ENCODE data around the gene NXNL2. TPM values are rescaled to one million over a fixed set of nuclear protein-coding genes. Genes with fewer than 3 reads are reported as not detected.

NXNL2 gene
- total RNA-seq, 1 experiment from 2014 or later: 1.4 TPM

GRCh38 chr9:88527618-88528017 lies 7.4 kb upstream of the NXNL2 start:
- Histone ChIP-seq H3K4me3 (ENCODE audit: low read depth in 2 of 2, low read length in 2 of 2) (no peak overlapping the region), H3K9me3 (ENCODE audit: control insufficient read depth, insufficient read depth, low read depth, low read length) (no peaks in the 10 kb centered on the region), H3K36me3 (ENCODE audit: control insufficient read depth, insufficient read depth, low read length) (no peaks in the 10 kb centered on the region), H3K27ac (ENCODE audit: low read length) (no peak overlapping the region), H3K4me1 (ENCODE audit: control insufficient read depth, insufficient read depth, low read length) (peaks cover 18% of the 10 kb centered on the region), H3K27me3 (ENCODE audit: control insufficient read depth, insufficient read depth, low read length) (no peaks in the 10 kb centered on the region)
- CTCF ChIA-PET: no interaction called here
- ATAC-seq (no peak), DNase-seq (ENCODE audit: low read depth, low spot score) (no peak)
- BruUV-seq (replicated peaks): no TSS peak
- TF ChIP-seq REST (IDR thresholded peaks at IDR 0.05; ENCODE audit: insufficient read depth in 1 of 2, low read depth in 2 of 2, low read length in 1 of 2) (no peak), TCF7L2 (IDR thresholded peaks at IDR 0.05; ENCODE audit: low read depth, low read length) (no peak), SIN3A (IDR thresholded peaks at IDR 0.05; ENCODE audit: borderline replicate concordance, insufficient read depth, low read depth, low read length) (no peak), CTCF (IDR thresholded peaks at IDR 0.05) (no peak), POLR2AphosphoS5 (IDR thresholded peaks at IDR 0.05; ENCODE audit: low read depth, low read length) (no peak)
- intact Hi-C loops (cut with micrococcal nuclease; ENCODE audit: unreplicated experiment) (no loop called here), in situ Hi-C loops (cut with HindIII; ENCODE audit: low pct_unique_long_range_greater_than_20kb, low sequenced_read_pairs) (no loop called here)
- POLR2A ChIA-PET: no interaction called here

- in situ Hi-C loops (cut with HindIII; ENCODE audit: low pct_unique_long_range_greater_than_20kb, low sequenced_read_pairs) (no loop called here), intact Hi-C loops (cut with micrococcal nuclease; ENCODE audit: unreplicated experiment) (no loop called here)
- Histone ChIP-seq H3K27ac (ENCODE audit: low read length) (no peak overlapping the region), H3K4me3 (ENCODE audit: low read depth in 2 of 2, low read length in 2 of 2) (no peak overlapping the region), H3K36me3 (ENCODE audit: control insufficient read depth, insufficient read depth, low read length) (no peaks in the 10 kb centered on the region), H3K4me1 (ENCODE audit: control insufficient read depth, insufficient read depth, low read length) (peaks cover 18% of the 10 kb centered on the region), H3K27me3 (ENCODE audit: control insufficient read depth, insufficient read depth, low read length) (no peaks in the 10 kb centered on the region), H3K9me3 (ENCODE audit: control insufficient read depth, insufficient read depth, low read depth, low read length) (no peaks in the 10 kb centered on the region)
- no peak for ATAC-seq
- POLR2A ChIA-PET: no interaction called here
- CTCF ChIA-PET: no interaction called here
- no peak for TF ChIP-seq POLR2AphosphoS5 (IDR thresholded peaks at IDR 0.05; ENCODE audit: low read depth, low read length)
- TF ChIP-seq REST (IDR thresholded peaks at IDR 0.05; ENCODE audit: insufficient read depth in 1 of 2, low read depth in 2 of 2, low read length in 1 of 2): no peak
- no peak for TF ChIP-seq SIN3A (IDR thresholded peaks at IDR 0.05; ENCODE audit: borderline replicate concordance, insufficient read depth, low read depth, low read length)
- TF ChIP-seq TCF7L2 (IDR thresholded peaks at IDR 0.05; ENCODE audit: low read depth, low read length): no peak
- TF ChIP-seq CTCF (IDR thresholded peaks at IDR 0.05): no peak
- no peak for DNase-seq (ENCODE audit: low read depth, low spot score)
- BruUV-seq (replicated peaks): no TSS peak
Observed at GRCh38 chr9:88528080-88528790, 6.7 kb upstream of the NXNL2 start.
